Fibroblast of lung (primary cell): ENCODE data around the gene DAZAP2. TPM values are rescaled to one million over a fixed set of nuclear protein-coding genes. Genes with fewer than 3 reads are reported as not detected.
A peak's percentile ranks its signal among the peaks of the same experiment; 100 is the strongest.

Experiments used
- DNase-seq, 2 donors: peaks; one replicate each; pipeline versions ENCODE4 v3.0.0 to v3.0.0-alpha.2; 2010; ENCODE audit warnings: low read depth in 2 of 2
- H2AFZ ChIP-seq: 2 replicates; pipeline ENCODE4 v1.5.1; 2012; ENCODE audit warnings: low read length, control low read depth, inconsistent platforms
- H3K27ac ChIP-seq: 2 replicates; pipeline ENCODE4 v1.5.1; 2011; ENCODE audit warnings: low read length, control low read depth; ENCODE audit not compliant: insufficient read depth
- H3K27me3 ChIP-seq: 2 replicates; pipeline ENCODE4 v1.5.1; 2011; ENCODE audit warnings: mild to moderate bottlenecking, low read length; ENCODE audit not compliant: control insufficient read depth, insufficient read depth
- H3K36me3 ChIP-seq: 2 replicates; pipeline ENCODE4 v1.5.1; 2011; ENCODE audit warnings: low read length; ENCODE audit not compliant: control insufficient read depth, insufficient read depth
- H3K4me1 ChIP-seq: 2 replicates; pipeline ENCODE4 v1.5.1; 2011; ENCODE audit warnings: low read length; ENCODE audit not compliant: control insufficient read depth, insufficient read depth; ENCODE audit errors: extremely low read depth
- H3K4me2 ChIP-seq: 2 replicates; pipeline ENCODE4 v1.5.1; 2011; ENCODE audit warnings: low read length, control low read depth; ENCODE audit not compliant: insufficient read depth; ENCODE audit errors: extremely low read depth
- H3K4me3 ChIP-seq, 4 experiments: fragments of 200-600 bp in 1 of 4; sonication (generic) in 1 of 4; replicated peaks in 1 of 4; 2 replicates each; pipeline ENCODE4 v1.5.1; 2011 to 2016; ENCODE audit warnings: low read length in 4 of 4, low read depth in 3 of 4, mild to moderate bottlenecking in 3 of 4, control low read depth in 2 of 4, inconsistent platforms in 1 of 4, mixed read lengths in 1 of 4; ENCODE audit not compliant: insufficient read depth in 1 of 4; ENCODE audit errors: control extremely low read depth in 1 of 4
- H3K79me2 ChIP-seq: 2 replicates; pipeline ENCODE4 v1.5.1; 2012; ENCODE audit warnings: mild to moderate bottlenecking, low read length, inconsistent platforms; ENCODE audit not compliant: control insufficient read depth, insufficient read depth
- H3K9ac ChIP-seq: 2 replicates; pipeline ENCODE4 v1.5.1; 2011; ENCODE audit warnings: mild to moderate bottlenecking, low read length, control low read depth; ENCODE audit not compliant: insufficient read depth
- H3K9me3 ChIP-seq: 2 replicates; pipeline ENCODE4 v1.5.1; 2012; ENCODE audit warnings: low read depth, low read length; ENCODE audit not compliant: control insufficient read depth, insufficient read depth
- H4K20me1 ChIP-seq: 2 replicates; pipeline ENCODE4 v1.5.1; 2011; ENCODE audit warnings: low read length; ENCODE audit not compliant: control insufficient read depth, insufficient read depth; ENCODE audit errors: extremely low read depth
- EZH2 ChIP-seq: IDR thresholded peaks from 2 replicates; pipeline ENCODE4 v1.5.1; 2012; ENCODE audit warnings: low read length, control low read depth, mild to moderate bottlenecking; ENCODE audit errors: missing control alignments
- polyA plus RNA-seq, 2 donors: library from polyadenylated mRNA; depleted of rRNA in 1 of 2; stranded (reverse) in 1 of 2; unstranded in 1 of 2; fragments of >200 nt; gene quantifications; 2 replicates each; pipeline ENCODE4 v1.2.1, GENCODE V29; 2011 to 2012; ENCODE audit warnings: missing spikeins in 1 of 2
- total RNA-seq: library from RNA; depleted of rRNA; stranded (reverse); fragments of >200 nt; gene quantifications from 2 replicates; pipeline ENCODE4 v1.2.1, GENCODE V29; 2014
- TF ChIP-seq, protein P1 (sequence below), 2 donors: IDR thresholded peaks in 1 of 2; conservative IDR thresholded peaks in 1 of 2; 1 replicate in 1 of 2; 2 replicates in 1 of 2; pipeline ENCODE4 v1.5.1; 2011 to 2012; ENCODE audit warnings: low read length in 2 of 2, control low read depth in 1 of 2, inconsistent platforms in 1 of 2, low read depth in 1 of 2, mild to moderate bottlenecking in 1 of 2

Gene DAZAP2
- total and polyA plus RNA-seq, 2 donors (not counting 1 experiment from before 2014, with no cell fraction given), result 59.6 to 303 TPM

- H3K9me3 ChIP-seq, result no peaks in the 10 kb centered on the region
- H3K9ac ChIP-seq, result no peak overlapping the region
- peaks cover 18% of the 10 kb centered on the region for H3K36me3 ChIP-seq
- H4K20me1 ChIP-seq, result no peaks in the 10 kb centered on the region
- TF ChIP-seq, protein P1, sequence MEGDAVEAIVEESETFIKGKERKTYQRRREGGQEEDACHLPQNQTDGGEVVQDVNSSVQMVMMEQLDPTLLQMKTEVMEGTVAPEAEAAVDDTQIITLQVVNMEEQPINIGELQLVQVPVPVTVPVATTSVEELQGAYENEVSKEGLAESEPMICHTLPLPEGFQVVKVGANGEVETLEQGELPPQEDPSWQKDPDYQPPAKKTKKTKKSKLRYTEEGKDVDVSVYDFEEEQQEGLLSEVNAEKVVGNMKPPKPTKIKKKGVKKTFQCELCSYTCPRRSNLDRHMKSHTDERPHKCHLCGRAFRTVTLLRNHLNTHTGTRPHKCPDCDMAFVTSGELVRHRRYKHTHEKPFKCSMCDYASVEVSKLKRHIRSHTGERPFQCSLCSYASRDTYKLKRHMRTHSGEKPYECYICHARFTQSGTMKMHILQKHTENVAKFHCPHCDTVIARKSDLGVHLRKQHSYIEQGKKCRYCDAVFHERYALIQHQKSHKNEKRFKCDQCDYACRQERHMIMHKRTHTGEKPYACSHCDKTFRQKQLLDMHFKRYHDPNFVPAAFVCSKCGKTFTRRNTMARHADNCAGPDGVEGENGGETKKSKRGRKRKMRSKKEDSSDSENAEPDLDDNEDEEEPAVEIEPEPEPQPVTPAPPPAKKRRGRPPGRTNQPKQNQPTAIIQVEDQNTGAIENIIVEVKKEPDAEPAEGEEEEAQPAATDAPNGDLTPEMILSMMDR (conservative IDR thresholded peaks at IDR 0.05 in 1 of 2, IDR thresholded peaks at IDR 0.05 in 1 of 2; ENCODE audit: low read depth in 1 of 2, low read length in 2 of 2), result no peak
- no peak for TF ChIP-seq EZH2
- H3K4me1 ChIP-seq, result peaks cover 12% of the 10 kb centered on the region
- no peak overlapping the region for H3K4me3 ChIP-seq
- no peak for DNase-seq
- no peak overlapping the region for H2AFZ ChIP-seq
- H3K79me2 ChIP-seq, result peaks cover 17% of the 10 kb centered on the region
- no peak overlapping the region for H3K27ac ChIP-seq
- H3K27me3 ChIP-seq, result no peaks in the 10 kb centered on the region
- H3K4me2 ChIP-seq, result no peak overlapping the region
These were observed 4.2 kb downstream of the DAZAP2 start for GRCh38 chr12:51242876-51243275.

DNA sequence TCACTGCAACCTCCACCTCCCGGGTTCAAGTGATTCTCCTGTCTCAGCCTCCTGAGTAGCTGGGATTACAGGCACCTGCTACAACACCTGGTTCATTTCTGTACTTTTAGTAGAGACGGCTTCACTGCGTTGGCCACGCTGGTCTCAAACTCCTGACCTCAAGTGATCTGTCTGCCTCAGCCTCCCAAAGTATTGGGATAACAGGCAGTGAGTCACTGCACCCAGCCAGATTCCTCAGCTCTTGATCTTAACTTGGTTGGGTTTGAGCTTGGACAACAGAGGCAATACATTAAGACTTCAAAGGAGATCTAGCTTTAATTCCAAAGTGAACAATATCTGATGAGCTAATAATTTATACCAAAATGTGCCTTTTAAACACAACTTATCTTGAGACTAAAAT, 5.6 kb downstream of the DAZAP2 start:
- H3K4me1 ChIP-seq, result peaks cover 12% of the 10 kb centered on the region
- H3K4me2 ChIP-seq, result no peak overlapping the region
- no peak overlapping the region for H3K4me3 ChIP-seq
- H3K27me3 ChIP-seq, result no peaks in the 10 kb centered on the region
- TF ChIP-seq, protein P1 (conservative IDR thresholded peaks at IDR 0.05 in 1 of 2, IDR thresholded peaks at IDR 0.05 in 1 of 2; ENCODE audit: low read depth in 1 of 2, low read length in 2 of 2), result no peak
- TF ChIP-seq EZH2, result no peak
- peak in 1 of 2 donors; percentile 60 for DNase-seq
- H3K9ac ChIP-seq, result no peak overlapping the region
- H3K27ac ChIP-seq, result no peak overlapping the region
- no peak overlapping the region for H2AFZ ChIP-seq
- no peaks in the 10 kb centered on the region for H4K20me1 ChIP-seq
- peaks cover 18% of the 10 kb centered on the region for H3K36me3 ChIP-seq
- H3K9me3 ChIP-seq, result no peaks in the 10 kb centered on the region
- H3K79me2 ChIP-seq, result peaks cover 15% of the 10 kb centered on the region

- H3K4me1 ChIP-seq, result peaks cover 8% of the 10 kb centered on the region
- H3K27ac ChIP-seq, result peak overlapping the region; percentile 47
- no peak overlapping the region for H2AFZ ChIP-seq
- no peaks in the 10 kb centered on the region for H4K20me1 ChIP-seq
- H3K4me2 ChIP-seq, result no peak overlapping the region
- no peak for DNase-seq
- no peaks in the 10 kb centered on the region for H3K27me3 ChIP-seq
- no peak for TF ChIP-seq EZH2
- TF ChIP-seq, protein P1 (conservative IDR thresholded peaks at IDR 0.05 in 1 of 2, IDR thresholded peaks at IDR 0.05 in 1 of 2; ENCODE audit: low read depth in 1 of 2, low read length in 2 of 2), result no peak
- peaks cover 17% of the 10 kb centered on the region for H3K36me3 ChIP-seq
- no peak overlapping the region for H3K9ac ChIP-seq
- H3K9me3 ChIP-seq, result no peaks in the 10 kb centered on the region
- H3K4me3 ChIP-seq, result no peak overlapping the region
- H3K79me2 ChIP-seq, result peaks cover 6% of the 10 kb centered on the region
These were observed 7.0 kb downstream of the DAZAP2 start for GRCh38 chr12:51245476-51246253.
